Gastroesophageal sphincter (tissue), 4 donors: Measurements from ENCODE around the gene RCN1. TPM values are rescaled to one million over a fixed set of nuclear protein-coding genes. Genes with fewer than 3 reads are reported as not detected.

Experiments used
- ATAC-seq: fragments of 150-250 bp; one replicate; pipeline ENCODE4 v1.9.1; 2016; ENCODE audit warnings: mild to moderate bottlenecking, moderate library complexity
- H3K27ac ChIP-seq, 4 donors: fragments of 200-600 bp; sonication (generic) in 3 of 4; 1 replicate in 3 of 4; 2 replicates in 1 of 4; pipeline ENCODE4 v1.5.1; 2016 to 2019
- H3K27me3 ChIP-seq: fragments of 200-600 bp; sonication (generic); one replicate; pipeline ENCODE4 v1.5.1; 2019
- H3K36me3 ChIP-seq, 2 donors: fragments of 200-600 bp; sonication (generic); one replicate each; pipeline ENCODE4 v1.5.1; 2019; ENCODE audit warnings: control low read depth in 1 of 2
- H3K4me1 ChIP-seq, 3 donors: fragments of 200-600 bp; sonication (generic); 1 replicate in 2 of 3; 2 replicates in 1 of 3; pipeline ENCODE4 v1.5.1; 2016 to 2019; ENCODE audit warnings: control low read depth in 2 of 3
- H3K4me3 ChIP-seq, 2 donors: fragments of 200-600 bp; sonication (generic); one replicate each; pipeline ENCODE4 v1.5.1; 2019; ENCODE audit warnings: mild to moderate bottlenecking in 1 of 2, moderate library complexity in 1 of 2
- H3K9me3 ChIP-seq, 3 donors: fragments of 200-600 bp; sonication (generic); one replicate each; pipeline ENCODE4 v1.5.1; 2017 to 2019; ENCODE audit warnings: control low read depth in 2 of 3
- CTCF ChIP-seq, 4 experiments: fragments of 200-600 bp in 2 of 4; fragments of 450-650 bp in 2 of 4; sonication (generic) in 1 of 4; IDR thresholded peaks; one replicate each; pipeline ENCODE4 v1.5.1; 2017 to 2019; ENCODE audit warnings: antibody characterized with exemption in 4 of 4, mild to moderate bottlenecking in 2 of 4, moderate library complexity in 2 of 4
- EP300 ChIP-seq: sonication (generic); formaldehyde crosslinking; IDR thresholded peaks from one replicate; pipeline ENCODE4 v1.6.1; 2017; ENCODE audit warnings: antibody characterized with exemption, mild to moderate bottlenecking
- POLR2A ChIP-seq, 2 donors: fragments of 450-650 bp; IDR thresholded peaks; one replicate each; pipeline ENCODE4 v1.6.1; 2017; ENCODE audit warnings: antibody characterized with exemption in 2 of 2, mild to moderate bottlenecking in 2 of 2, moderate library complexity in 1 of 2
- POLR2AphosphoS5 ChIP-seq: sonication (generic); formaldehyde crosslinking; IDR thresholded peaks from one replicate; pipeline ENCODE4 v1.6.1; 2017; ENCODE audit warnings: antibody characterized with exemption
- WGBS, 2 donors: methylation state at CpG; one replicate each; pipeline ENCODE4 v1.1.5; 2018; ENCODE audit warnings: low coverage in 1 of 2; 5-methylcytosine and 5-hydroxymethylcytosine counted together
- total RNA-seq, 4 donors: library from RNA; depleted of rRNA; stranded (reverse); fragments of >200 nt; gene quantifications; one replicate each; pipeline ENCODE4 v1.1.0, GENCODE V29; 2016

Gene RCN1
- total RNA-seq, 4 donors from 2014 or later = 28.6 to 65.0 (median 52.2) TPM

- H3K27me3 ChIP-seq = peaks cover 43% of the 10 kb centered on the region
- ATAC-seq = no peak
- TF ChIP-seq CTCF (IDR thresholded peaks at IDR 0.05) (no peak), POLR2A (IDR thresholded peaks at IDR 0.05) (no peak), EP300 (no peak), POLR2AphosphoS5 (no peak)
- no peaks in the 10 kb centered on the region for H3K4me1 ChIP-seq
- 88% methylated on average over 3 to 5 of the region's 6 CpGs for WGBS, 2 donors
- H3K27ac ChIP-seq = no peak overlapping the region
- no peaks in the 10 kb centered on the region for H3K9me3 ChIP-seq
- H3K4me3 ChIP-seq = no peak overlapping the region
- no peaks in the 10 kb centered on the region for H3K36me3 ChIP-seq
These were observed 21.4 kb upstream of the RCN1 start for GRCh38 chr11:32069361-32070058.

- no peak overlapping the region for H3K4me3 ChIP-seq
- ATAC-seq = no peak
- no peak for TF ChIP-seq POLR2A (IDR thresholded peaks at IDR 0.05)
- no peak for TF ChIP-seq EP300
- no peak for TF ChIP-seq POLR2AphosphoS5
- H3K27me3 ChIP-seq = peaks cover 40% of the 10 kb centered on the region
- H3K27ac ChIP-seq = no peak overlapping the region
- no peaks in the 10 kb centered on the region for H3K4me1 ChIP-seq
- no peaks in the 10 kb centered on the region for H3K36me3 ChIP-seq
- WGBS, 2 donors = 62 to 72% methylated on average over 4 to 5 of the region's 5 CpGs
- H3K9me3 ChIP-seq = no peaks in the 10 kb centered on the region
These were observed 20.2 kb upstream of the RCN1 start for GRCh38 chr11:32070692-32071091.

- no peak for ATAC-seq
- H3K9me3 ChIP-seq = no peaks in the 10 kb centered on the region
- H3K4me3 ChIP-seq = no peak overlapping the region
- 17 to 35% methylated on average over 2 to 4 of the region's 4 CpGs for WGBS, 2 donors
- no peaks in the 10 kb centered on the region for H3K4me1 ChIP-seq
- no peak overlapping the region for H3K27ac ChIP-seq
- H3K36me3 ChIP-seq = no peaks in the 10 kb centered on the region
- H3K27me3 ChIP-seq = peaks cover 40% of the 10 kb centered on the region
- TF ChIP-seq POLR2AphosphoS5 (no peak), POLR2A (IDR thresholded peaks at IDR 0.05) (no peak), EP300 (no peak), CTCF (IDR thresholded peaks at IDR 0.05) (peak in 1 of 4 experiments; percentile 12)
These were observed 19.1 kb upstream of the RCN1 start for GRCh38 chr11:32071811-32072210.

GRCh38 chr11:32072872-32073643, 17.8 kb upstream of the RCN1 start:
- WGBS, 2 donors = 55 to 72% methylated on average over 3 to 7 of the region's 12 CpGs
- no peak for ATAC-seq

GRCh38 chr11:32073644-32074026, 17.2 kb upstream of the RCN1 start:
- Histone ChIP-seq H3K27ac (no peak overlapping the region), H3K27me3 (peaks cover 33% of the 10 kb centered on the region), H3K9me3 (no peaks in the 10 kb centered on the region), H3K4me1 (no peaks in the 10 kb centered on the region), H3K4me3 (no peak overlapping the region), H3K36me3 (no peaks in the 10 kb centered on the region)
- no peak for ATAC-seq
- WGBS, 2 donors = 75 to 93% methylated on average over 1 of the region's 1 CpG
- no peak for TF ChIP-seq POLR2A (IDR thresholded peaks at IDR 0.05)
- no peak for TF ChIP-seq POLR2AphosphoS5
- no peak for TF ChIP-seq CTCF (IDR thresholded peaks at IDR 0.05)
- TF ChIP-seq EP300 = no peak

More at GRCh38 chr11:32072872-32073643, 17.8 kb upstream of the RCN1 start:
- Histone ChIP-seq H3K27me3 (peaks cover 39% of the 10 kb centered on the region), H3K4me3 (no peak overlapping the region), H3K4me1 (no peaks in the 10 kb centered on the region), H3K27ac (no peak overlapping the region), H3K36me3 (no peaks in the 10 kb centered on the region), H3K9me3 (no peaks in the 10 kb centered on the region)
- TF ChIP-seq POLR2A (IDR thresholded peaks at IDR 0.05) (no peak), CTCF (IDR thresholded peaks at IDR 0.05) (no peak), EP300 (no peak)
